Stimulated activated naive CD8-positive, alpha-beta T cell treated with anti-CD3 and anti-CD28 coated beads, Interleukin-15, Interleukin-2, amounts not matched to agents 100 U/mL and 50 U/mL, for 24 hours (primary cell): ENCODE measurements around the gene TMEM45A.
"Not testable (repeated sequence)": the region's sequence is repeated elsewhere in the genome, so short reads cannot be mapped to it uniquely, and the experiment has no call there.

Experiments
- ATAC-seq: fragments of 150-1000 bp; cut with Tn5 transposase; one replicate; pipeline ENCODE4 v1.10.0; 2021
- DNase-seq: peaks from one replicate; pipeline ENCODE4 v3.0.0; 2021

Gene TMEM45A

GRCh38 chr3:100575704-100576103 lies 83.3 kb downstream of the TMEM45A start:
- DNase-seq (no peak), ATAC-seq (no peak)

- no peak for ATAC-seq
- no peak for DNase-seq
Observed at GRCh38 chr3:100577382-100578008, 85.1 kb downstream of the TMEM45A start.

GRCh38 chr3:100578646-100579045 lies 86.2 kb downstream of the TMEM45A start:
- DNase-seq (no peak), ATAC-seq (no peak)

GRCh38 chr3:100580147-100580546 lies 87.7 kb downstream of the TMEM45A start:
- DNase-seq = no peak
- ATAC-seq = no peak

GRCh38 chr3:100581650-100582049 lies 89.2 kb downstream of the TMEM45A start:
- ATAC-seq (no peak), DNase-seq (no peak)

GRCh38 chr3:100582157-100582556 lies 89.7 kb downstream of the TMEM45A start:
- ATAC-seq, DNase-seq: not testable (repeated sequence)

- ATAC-seq (no peak), DNase-seq (no peak)
Observed at GRCh38 chr3:100584101-100584660, 91.8 kb downstream of the TMEM45A start.

GRCh38 chr3:100586832-100587231 lies 94.4 kb downstream of the TMEM45A start:
- DNase-seq (no peak), ATAC-seq (no peak)

GRCh38 chr3:100588251-100588650 lies 95.8 kb downstream of the TMEM45A start:
- ATAC-seq = no peak
- no peak for DNase-seq

- ATAC-seq = no peak
- peak; percentile 56 for DNase-seq
Observed at GRCh38 chr3:100590114-100590839, 97.9 kb downstream of the TMEM45A start.

- DNase-seq (no peak), ATAC-seq (no peak)
Observed at GRCh38 chr3:100590840-100591147, 98.4 kb downstream of the TMEM45A start.

- ATAC-seq = no peak
Observed at GRCh38 chr3:100591411-100591810, 99.0 kb downstream of the TMEM45A start.

GRCh38 chr3:100600181-100601042 lies 108.0 kb downstream of the TMEM45A start:
- ATAC-seq = no peak

More at GRCh38 chr3:100591411-100591810, 99.0 kb downstream of the TMEM45A start:
- DNase-seq = no peak

GRCh38 chr3:100602506-100603444 lies 110.4 kb downstream of the TMEM45A start:
- peak; percentile 36 for ATAC-seq
- DNase-seq = no peak

More at GRCh38 chr3:100600181-100601042, 108.0 kb downstream of the TMEM45A start:
- DNase-seq = no peak

GRCh38 chr3:100603469-100603868 lies 111.0 kb downstream of the TMEM45A start:
- ATAC-seq (no peak), DNase-seq (no peak)

- DNase-seq (no peak), ATAC-seq (no peak)
Observed at GRCh38 chr3:100605358-100605757, 112.9 kb downstream of the TMEM45A start.

- DNase-seq (no peak), ATAC-seq (no peak)
Observed at GRCh38 chr3:100606894-100607512, 114.6 kb downstream of the TMEM45A start.

- ATAC-seq = no peak
- DNase-seq = no peak
Observed at GRCh38 chr3:100609305-100609704, 116.9 kb downstream of the TMEM45A start, which contains the start of gene ADGRG7. Gene ADGRG7, plus strand, starts transcription at chr3:100609601. Its CDS starts 256 bp downstream, at chr3:100609857.

- ATAC-seq (no peak), DNase-seq (no peak)
Observed at GRCh38 chr3:100609963-100610362, 117.5 kb downstream of the TMEM45A start.

GRCh38 chr3:100611221-100611620 lies 118.8 kb downstream of the TMEM45A start:
- DNase-seq (no peak), ATAC-seq (no peak)
